GM12873 (cell line): ENCODE results near the gene NUDT9.

Experiments used
- CTCF ChIP-seq: IDR thresholded peaks from 2 replicates; pipeline ENCODE4 v1.5.1; 2012; ENCODE audit warnings: low read depth, mild to moderate bottlenecking, moderate library complexity, low read length, control low read depth; ENCODE audit not compliant: insufficient read depth; ENCODE audit errors: missing control alignments

Gene NUDT9

GRCh38 chr4:87462102-87462501, 39.7 kb downstream of the NUDT9 start:
- TF ChIP-seq CTCF = no peak

- peak; percentile 45 for TF ChIP-seq CTCF
Observed at GRCh38 chr4:87465739-87466366, 43.5 kb downstream of the NUDT9 start.

- TF ChIP-seq CTCF = no peak
Observed at GRCh38 chr4:87469390-87469789, 47.0 kb downstream of the NUDT9 start.

- no peak for TF ChIP-seq CTCF
Observed at GRCh38 chr4:87476934-87477333, 54.6 kb downstream of the NUDT9 start.

- TF ChIP-seq CTCF = no peak
Observed at GRCh38 chr4:87478732-87479250, 56.4 kb downstream of the NUDT9 start.

GRCh38 chr4:87481377-87481776, 59.0 kb downstream of the NUDT9 start:
- no peak for TF ChIP-seq CTCF

GRCh38 chr4:87489678-87490077, 67.3 kb downstream of the NUDT9 start:
- no peak for TF ChIP-seq CTCF
